GM18508 (cell line): ENCODE results near the gene WNT10A.

Experiments
- ATAC-seq: cut with Tn5 transposase; IDR thresholded peaks from one replicate; pipeline ENCODE4 v1.9.1; 2021; ENCODE audit warnings: moderate number of reproducible peaks; ENCODE audit not compliant: insufficient read depth, unreplicated experiment

The WNT10A gene

DNA sequence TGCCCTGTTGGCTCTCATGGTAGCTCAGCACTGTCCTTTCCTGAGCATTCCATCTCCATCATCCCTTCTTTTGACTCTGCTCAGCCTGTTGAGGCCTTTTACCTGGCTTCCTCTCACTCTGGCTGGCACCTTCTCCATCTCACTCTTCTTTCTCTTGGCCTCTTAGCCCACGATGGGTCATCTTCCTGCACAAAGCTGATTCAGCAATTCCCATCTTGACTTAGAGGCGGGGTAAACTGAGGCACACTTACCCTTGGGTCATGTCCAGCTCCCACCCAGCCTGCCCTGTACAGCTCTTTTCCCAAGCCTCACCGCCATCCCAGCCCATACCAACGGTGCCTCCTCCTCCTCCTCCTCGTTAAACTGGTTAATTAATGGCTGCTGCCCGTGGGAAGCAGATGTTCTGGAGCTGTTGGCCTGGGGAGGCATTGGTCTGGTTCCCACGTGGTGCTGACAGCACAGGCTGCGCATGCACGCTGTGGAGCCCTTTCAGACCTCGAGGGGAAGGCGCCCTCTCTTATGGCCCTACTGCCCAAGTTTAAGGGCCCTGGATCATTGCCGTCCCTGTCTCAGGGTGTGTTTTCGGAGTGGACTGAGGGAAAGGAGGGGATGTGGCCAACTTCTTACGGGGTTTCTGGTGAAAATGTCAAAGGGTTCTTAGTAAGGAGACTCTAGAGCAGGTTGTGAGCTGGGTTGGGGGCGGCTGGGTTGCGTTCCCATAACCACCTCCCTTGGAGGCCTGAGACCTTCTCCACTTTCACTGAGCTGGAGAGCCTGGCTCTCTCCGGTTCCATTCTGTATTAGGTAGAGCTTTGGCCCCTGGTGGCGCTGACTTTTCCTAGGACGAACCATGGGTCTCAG is 10.9 kb downstream of the WNT10A start:
- ATAC-seq = no peak

GRCh38 chr2:218892693-218893348 is 12.2 kb downstream of the WNT10A start:
- ATAC-seq = peak; percentile 33

- ATAC-seq = no peak
Measured at GRCh38 chr2:218893349-218894150, 12.9 kb downstream of the WNT10A start.

DNA sequence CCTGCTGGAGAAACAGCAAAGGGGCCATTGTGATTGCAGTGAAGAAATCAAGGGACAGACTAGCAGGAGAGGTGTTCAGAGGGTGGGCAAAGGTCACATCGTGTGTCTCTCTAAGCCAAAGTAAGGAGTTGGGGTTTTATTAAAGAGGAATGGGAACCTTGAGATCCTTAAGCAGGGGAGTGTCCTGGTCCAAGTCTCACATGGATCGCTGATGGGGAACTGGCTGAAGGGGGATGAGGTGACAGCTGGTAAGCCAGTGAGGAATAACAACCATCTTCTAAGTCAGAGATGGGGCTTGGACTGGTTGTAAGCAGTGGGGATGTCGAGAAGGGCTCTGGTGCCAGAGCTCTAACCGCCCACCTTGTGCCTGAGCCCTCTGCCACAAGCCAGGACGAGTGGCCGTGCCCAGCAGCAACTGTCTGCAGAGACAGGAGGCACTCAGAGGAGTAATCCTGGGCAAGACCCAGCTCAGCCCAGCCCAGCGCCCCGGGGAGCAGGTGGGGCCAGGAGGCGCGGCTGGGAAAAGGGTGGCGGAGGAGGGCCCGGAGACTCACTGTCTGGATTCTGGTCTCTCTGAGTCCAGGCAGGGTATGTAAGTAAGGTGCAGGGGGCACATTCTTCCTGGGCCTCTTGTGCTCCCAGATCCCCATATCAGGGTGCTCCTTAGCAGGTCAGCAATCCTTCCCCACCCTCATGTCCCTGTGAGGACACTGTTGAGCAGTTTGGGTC is 13.7 kb downstream of the WNT10A start:
- no peak for ATAC-seq

GRCh38 chr2:218894880-218895157 is 14.2 kb downstream of the WNT10A start:
- no peak for ATAC-seq

DNA sequence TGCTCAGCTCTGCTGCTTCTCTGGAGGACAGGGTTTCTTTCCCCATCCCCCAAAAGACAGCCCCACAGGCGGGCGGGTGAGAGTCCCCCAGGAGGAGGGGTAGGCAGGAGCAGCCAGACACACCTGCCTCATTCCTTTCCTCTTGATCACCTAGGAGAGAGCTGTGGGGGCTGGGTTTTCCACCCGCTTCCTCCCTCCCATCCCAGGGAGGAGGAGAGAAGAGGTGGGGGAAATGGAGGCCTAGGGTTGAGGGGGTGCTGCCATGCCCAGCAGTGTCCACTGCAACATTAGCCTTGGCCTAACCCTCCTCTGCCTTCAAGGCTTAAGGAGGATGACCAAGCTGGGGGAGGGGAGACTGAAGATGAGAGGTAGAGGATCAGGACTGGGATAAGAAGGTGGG is 14.7 kb downstream of the WNT10A start:
- no peak for ATAC-seq

- ATAC-seq = peak; percentile 16
Measured at GRCh38 chr2:218895759-218896500, 15.3 kb downstream of the WNT10A start.

- peak; percentile 34 for ATAC-seq
Measured at GRCh38 chr2:218896501-218897393, 16.1 kb downstream of the WNT10A start.

- ATAC-seq = no peak
Measured at GRCh38 chr2:218897394-218898108, 16.9 kb downstream of the WNT10A start.

GRCh38 chr2:218898109-218898878 is 17.6 kb downstream of the WNT10A start:
- ATAC-seq = no peak

DNA sequence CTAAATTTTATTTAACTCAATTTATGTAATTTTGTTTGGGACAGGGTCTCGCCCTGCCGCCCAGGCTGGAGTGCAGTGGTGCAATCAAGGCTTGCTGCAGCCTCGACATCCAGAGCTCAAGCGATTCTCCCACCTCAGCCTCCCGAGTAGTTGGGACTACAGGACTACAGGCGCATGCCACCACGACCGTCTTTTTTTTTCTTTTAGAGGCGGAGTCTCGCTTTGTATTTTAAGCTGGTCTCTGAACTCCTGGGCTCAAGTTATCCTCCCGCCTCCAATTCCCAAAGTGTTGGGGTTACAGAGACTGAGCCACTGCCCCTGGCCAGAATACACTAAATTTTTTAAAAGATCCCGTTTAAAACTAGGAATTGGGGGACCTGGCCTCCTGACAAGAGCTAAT is 18.5 kb downstream of the WNT10A start:
- ATAC-seq = no peak

GRCh38 chr2:218902427-218902826 is 21.8 kb downstream of the WNT10A start:
- no peak for ATAC-seq

GRCh38 chr2:218904176-218904575 is 23.5 kb downstream of the WNT10A start:
- no peak for ATAC-seq

DNA sequence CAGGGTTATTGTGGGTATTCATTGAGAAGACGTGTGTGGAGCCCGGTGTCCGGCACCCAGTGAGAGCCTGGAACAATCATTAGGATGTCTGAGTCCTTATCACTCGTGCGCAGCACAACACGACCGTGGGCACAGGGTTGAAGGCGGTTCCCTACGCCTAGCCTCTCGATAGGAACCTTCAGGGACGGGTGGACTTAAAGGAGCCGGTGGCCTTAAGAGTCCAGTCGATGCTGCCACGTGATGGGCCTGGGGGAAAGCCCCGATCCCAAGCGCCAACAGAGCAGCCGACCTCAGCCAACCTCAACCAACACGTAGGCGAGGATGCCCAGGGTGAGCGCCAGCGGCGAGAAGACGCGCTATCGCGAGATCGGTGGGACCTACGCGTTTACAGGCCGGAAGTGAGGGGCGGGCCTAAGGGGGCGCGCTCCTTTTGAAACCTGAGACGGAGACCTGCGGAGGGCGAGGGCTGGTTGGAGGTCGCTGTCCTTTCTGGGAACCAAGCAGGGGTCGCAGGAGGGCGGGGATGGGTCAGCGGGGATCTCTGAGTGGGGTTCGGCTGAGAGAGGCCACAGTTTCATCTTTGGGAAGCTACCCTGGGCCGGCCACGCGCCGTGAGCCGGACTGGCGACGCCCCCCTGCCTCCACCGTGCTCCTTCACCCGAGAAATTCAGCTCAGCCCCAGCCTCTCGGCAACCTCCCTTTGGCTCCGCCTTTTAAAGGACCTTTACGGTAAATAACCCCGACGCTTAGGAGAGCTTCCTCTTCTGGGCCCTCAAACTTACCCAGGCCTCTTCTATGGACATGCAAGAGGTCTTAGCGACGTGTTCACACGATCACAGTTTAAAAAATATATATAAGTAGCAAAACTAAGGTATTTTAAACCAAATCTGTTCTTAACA is 28.3 kb downstream of the WNT10A start:
- ATAC-seq = peak; percentile 68

DNA sequence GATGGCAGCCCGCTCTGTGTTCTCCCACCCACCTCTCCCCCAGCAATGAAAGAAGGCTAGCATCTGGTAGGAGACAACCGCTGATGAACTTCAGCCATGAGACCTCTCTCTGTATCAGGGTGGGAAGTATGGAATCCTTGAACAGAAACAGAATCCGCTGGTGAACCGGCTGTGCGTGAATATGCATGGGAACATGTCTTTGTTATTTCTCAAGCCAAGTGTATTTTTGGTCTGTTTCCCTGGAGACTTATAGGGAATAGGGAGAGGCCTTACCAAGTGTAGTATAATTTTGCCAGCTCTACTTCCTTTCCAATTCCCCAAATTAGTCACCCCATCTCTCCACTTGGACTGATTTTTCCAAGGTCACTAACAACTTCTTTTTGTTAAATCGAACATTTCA is 30.1 kb downstream of the WNT10A start:
- no peak for ATAC-seq

GRCh38 chr2:218920504-218920903 is 39.9 kb downstream of the WNT10A start:
- no peak for ATAC-seq

DNA sequence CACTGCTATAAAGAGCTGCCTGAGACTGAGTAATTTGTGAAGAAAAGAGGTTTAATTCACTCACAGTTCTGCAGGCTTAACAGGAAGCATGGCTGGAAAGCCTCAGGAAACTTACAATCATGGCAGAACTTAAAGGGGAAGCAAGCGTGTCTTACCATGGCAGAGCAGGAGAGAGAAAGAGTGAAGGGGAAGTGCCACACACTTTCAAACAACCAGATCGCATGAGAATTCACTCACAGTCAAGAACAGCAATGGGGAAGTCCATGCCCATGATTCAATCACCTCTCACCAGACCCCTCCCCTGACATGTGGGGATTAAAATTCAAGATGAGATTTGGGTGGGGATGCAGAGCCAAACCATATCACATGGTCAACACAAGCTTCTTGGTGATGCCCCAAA is 44.1 kb downstream of the WNT10A start:
- ATAC-seq = no peak
